Lung (tissue), 12 donors: ENCODE data around the gene GPRC5A. TPM values are rescaled to one million over a fixed set of nuclear protein-coding genes. Genes with fewer than 3 reads are reported as not detected.

Experiments
- ATAC-seq: fragments of 200-7000 bp; cut with Tn5 transposase; one replicate; pipeline ENCODE4 v1.9.1; 2020; ENCODE audit warnings: moderate number of reproducible peaks; ENCODE audit not compliant: insufficient read depth, low FRiP score
- DNase-seq, 3 donors: peaks; one replicate each; pipeline ENCODE4 v3.0.0-alpha.2; 2013 to 2017
- H3K27ac ChIP-seq, 2 donors: one replicate each; pipeline ENCODE4 v1.5.1; 2013; ENCODE audit warnings: mild to moderate bottlenecking in 2 of 2, moderate library complexity in 2 of 2, control low read depth in 1 of 2, inconsistent platforms in 1 of 2, low read depth in 1 of 2, low read length in 1 of 2
- H3K27me3 ChIP-seq, 3 donors: one replicate each; pipeline ENCODE4 v1.5.1; 2013; ENCODE audit warnings: low read length in 2 of 3; ENCODE audit not compliant: control insufficient read depth in 3 of 3, insufficient read depth in 3 of 3
- H3K36me3 ChIP-seq, 4 donors: one replicate each; pipeline ENCODE4 v1.5.1; 2013; ENCODE audit warnings: low read length in 4 of 4, mild to moderate bottlenecking in 1 of 4, moderate library complexity in 1 of 4; ENCODE audit not compliant: control insufficient read depth in 4 of 4, insufficient read depth in 4 of 4
- H3K4me1 ChIP-seq, 5 donors: one replicate each; pipeline ENCODE4 v1.5.1; 2013; ENCODE audit warnings: low read length in 5 of 5, mild to moderate bottlenecking in 2 of 5, moderate library complexity in 1 of 5; ENCODE audit not compliant: control insufficient read depth in 5 of 5, insufficient read depth in 5 of 5
- H3K4me3 ChIP-seq: one replicate; pipeline ENCODE4 v1.5.1; 2013; ENCODE audit warnings: mild to moderate bottlenecking, control low read depth, moderate library complexity
- H3K9ac ChIP-seq, 2 donors: one replicate each; pipeline ENCODE4 v1.5.1; 2013; ENCODE audit warnings: low read length in 2 of 2, control low read depth in 1 of 2; ENCODE audit not compliant: insufficient read depth in 1 of 2
- H3K9me3 ChIP-seq, 4 donors: one replicate each; pipeline ENCODE4 v1.5.1; 2013; ENCODE audit warnings: low read length in 3 of 4, mild to moderate bottlenecking in 1 of 4, moderate library complexity in 1 of 4; ENCODE audit not compliant: control insufficient read depth in 4 of 4, insufficient read depth in 3 of 4
- WGBS, 2 donors: extraction: QIAGEN DNeasy Blood & Tissue Kit; methylation state at CpG; one replicate each; pipeline ENCODE4 v1.1.7; 2013; 5-methylcytosine and 5-hydroxymethylcytosine counted together
- polyA plus RNA-seq, 2 donors: library from polyadenylated mRNA; stranded (reverse); fragments of 200-250 nt; gene quantifications; one replicate each; pipeline ENCODE4 v1.2.1, GENCODE V29; 2013
- total RNA-seq, 2 donors: library from RNA; depleted of rRNA in 1 of 2; stranded (reverse); fragments of >200 nt in 1 of 2; gene quantifications; one replicate each; pipeline ENCODE4 v1.2.1, GENCODE V29; 2014 to 2021
- TF ChIP-seq, protein P1 (sequence below): IDR thresholded peaks from 2 replicates; pipeline ENCODE4 v1.5.1; 2012; ENCODE audit warnings: mild to moderate bottlenecking; ENCODE audit errors: control extremely low read depth, extremely low read depth
- donor health status: control.
- donor health status: control.
- donor health status: Bipolar disorder and iron deficiency.
- donor health status: healthy.
- donor health status: DM: yes; HTN: yes; CAD: no.

Gene GPRC5A
- total and polyA plus RNA-seq, 4 donors, result 117 to 418 (median 172) TPM

DNA sequence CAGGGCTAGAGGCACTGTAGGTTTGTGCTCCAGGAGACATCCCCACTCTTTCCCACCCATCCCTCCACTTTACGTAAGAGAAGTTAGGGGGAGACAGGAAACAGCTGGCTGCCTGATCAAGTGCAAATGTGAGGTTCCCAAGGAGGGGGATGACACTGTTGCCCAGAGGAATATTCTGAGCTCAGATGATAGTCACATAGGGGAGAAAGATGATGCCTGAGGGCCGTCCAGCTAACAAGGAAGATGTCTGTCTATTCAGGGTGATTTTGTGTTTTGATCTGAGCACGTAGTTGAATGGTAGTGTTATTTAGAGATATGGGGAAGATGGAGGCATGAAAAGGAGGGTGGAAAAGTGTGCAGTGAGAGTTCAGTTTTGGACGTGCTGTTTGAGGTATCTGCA, 74.5 kb downstream of the GPRC5A start:
- no peaks in the 10 kb centered on the region for H3K27me3 ChIP-seq
- no peaks in the 10 kb centered on the region for H3K4me1 ChIP-seq
- H3K27ac ChIP-seq, result no peak overlapping the region
- no peak overlapping the region for H3K9ac ChIP-seq
- H3K36me3 ChIP-seq, result peaks cover 0 to 2% (median 0%) of the 10 kb centered on the region in 4 donors
- 70 to 76% methylated on average over 4 of the region's 4 CpGs for WGBS, 2 donors
- TF ChIP-seq, protein P1, sequence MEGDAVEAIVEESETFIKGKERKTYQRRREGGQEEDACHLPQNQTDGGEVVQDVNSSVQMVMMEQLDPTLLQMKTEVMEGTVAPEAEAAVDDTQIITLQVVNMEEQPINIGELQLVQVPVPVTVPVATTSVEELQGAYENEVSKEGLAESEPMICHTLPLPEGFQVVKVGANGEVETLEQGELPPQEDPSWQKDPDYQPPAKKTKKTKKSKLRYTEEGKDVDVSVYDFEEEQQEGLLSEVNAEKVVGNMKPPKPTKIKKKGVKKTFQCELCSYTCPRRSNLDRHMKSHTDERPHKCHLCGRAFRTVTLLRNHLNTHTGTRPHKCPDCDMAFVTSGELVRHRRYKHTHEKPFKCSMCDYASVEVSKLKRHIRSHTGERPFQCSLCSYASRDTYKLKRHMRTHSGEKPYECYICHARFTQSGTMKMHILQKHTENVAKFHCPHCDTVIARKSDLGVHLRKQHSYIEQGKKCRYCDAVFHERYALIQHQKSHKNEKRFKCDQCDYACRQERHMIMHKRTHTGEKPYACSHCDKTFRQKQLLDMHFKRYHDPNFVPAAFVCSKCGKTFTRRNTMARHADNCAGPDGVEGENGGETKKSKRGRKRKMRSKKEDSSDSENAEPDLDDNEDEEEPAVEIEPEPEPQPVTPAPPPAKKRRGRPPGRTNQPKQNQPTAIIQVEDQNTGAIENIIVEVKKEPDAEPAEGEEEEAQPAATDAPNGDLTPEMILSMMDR, result no peak
- DNase-seq (peak in 1 of 3 donors; percentile 3), ATAC-seq (no peak)
- H3K9me3 ChIP-seq, result no peaks in the 10 kb centered on the region
- no peak overlapping the region for H3K4me3 ChIP-seq

Other genes starting within 250 kb of the GPRC5A start
- under 1 TPM in 1 of 2 donors, not detected in 1; 0.15 TPM for gene GPR19, start 195.4 kb upstream of the GPRC5A start, total RNA-seq
- under 1 TPM; 0.17 to 0.20 TPM for gene GPR19, start 195.4 kb upstream of the GPRC5A start, polyA plus RNA-seq
- 10 to 100 TPM; 41.2 to 89.4 TPM for gene CDKN1B, start 174.2 kb upstream of the GPRC5A start, total RNA-seq
- 10 to 100 TPM; 27.3 to 38.5 TPM for gene CDKN1B, start 174.2 kb upstream of the GPRC5A start, polyA plus RNA-seq
- gene APOLD1, start 105.9 kb upstream of the GPRC5A start, total RNA-seq, result 10 to 100 TPM; 19.4 to 22.9 TPM
- 10 to 100 TPM in 1 of 2 donors, 1 to 10 TPM in 1; 3.1 to 22.2 TPM for gene APOLD1, start 105.9 kb upstream of the GPRC5A start, polyA plus RNA-seq
- gene DDX47, start 78.2 kb upstream of the GPRC5A start, total RNA-seq, result 10 to 100 TPM; 44.5 to 79.2 TPM
- gene DDX47, start 78.2 kb upstream of the GPRC5A start, polyA plus RNA-seq, result 10 to 100 TPM; 28.2 to 36.3 TPM
- gene GPRC5D, start 60.6 kb downstream of the GPRC5A start, total RNA-seq, result not detected
- under 1 TPM; 0.14 to 0.30 TPM for gene GPRC5D, start 60.6 kb downstream of the GPRC5A start, polyA plus RNA-seq
- 10 to 100 TPM; 40.5 to 62.7 TPM for gene HEBP1, start 108.7 kb downstream of the GPRC5A start, total RNA-seq
- gene HEBP1, start 108.7 kb downstream of the GPRC5A start, polyA plus RNA-seq, result 10 to 100 TPM; 48.2 to 59.1 TPM
- 10 to 100 TPM in 1 of 2 donors, 1 to 10 TPM in 1; 9.0 to 10.4 TPM for gene FAM234B, start 152.8 kb downstream of the GPRC5A start, total RNA-seq
- gene FAM234B, start 152.8 kb downstream of the GPRC5A start, polyA plus RNA-seq, result 1 to 10 TPM; 1.4 to 3.6 TPM
- not detected for gene GSG1, start 212.1 kb downstream of the GPRC5A start, total RNA-seq
- gene GSG1, start 212.1 kb downstream of the GPRC5A start, polyA plus RNA-seq, result not detected